C4-2B (cell line): Measurements from ENCODE around the gene RBMS1.

ENCODE experiments used
- ZFX ChIP-seq: fragments of 450-650 bp; IDR thresholded peaks from 2 replicates; pipeline ENCODE4 v1.6.1; 2017
- TF ChIP-seq, protein P1 (sequence below): fragments of 450-650 bp; conservative IDR thresholded peaks from 2 replicates; pipeline ENCODE4 v1.5.1; 2017; ENCODE audit warnings: mild to moderate bottlenecking

DNA sequence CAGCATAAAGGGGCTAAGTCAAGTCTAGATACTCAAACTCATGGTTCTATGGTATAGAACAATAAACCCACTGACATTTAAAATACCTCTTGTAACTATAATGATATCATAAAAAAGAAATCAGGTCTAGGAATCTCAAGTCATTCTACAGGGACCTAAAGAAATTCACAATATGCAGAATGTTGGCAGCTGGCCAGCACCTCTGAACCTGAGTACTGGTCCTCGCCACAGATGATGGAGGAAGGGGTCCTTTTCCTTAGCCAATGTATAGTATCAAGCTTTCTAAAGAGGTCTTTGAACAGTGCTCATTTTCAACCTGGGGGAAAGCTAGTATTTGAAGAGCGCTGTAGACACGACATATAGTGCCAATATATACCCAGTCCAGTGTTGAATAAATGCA is 185.1 kb downstream of the RBMS1 start:
- TF ChIP-seq, protein P1, sequence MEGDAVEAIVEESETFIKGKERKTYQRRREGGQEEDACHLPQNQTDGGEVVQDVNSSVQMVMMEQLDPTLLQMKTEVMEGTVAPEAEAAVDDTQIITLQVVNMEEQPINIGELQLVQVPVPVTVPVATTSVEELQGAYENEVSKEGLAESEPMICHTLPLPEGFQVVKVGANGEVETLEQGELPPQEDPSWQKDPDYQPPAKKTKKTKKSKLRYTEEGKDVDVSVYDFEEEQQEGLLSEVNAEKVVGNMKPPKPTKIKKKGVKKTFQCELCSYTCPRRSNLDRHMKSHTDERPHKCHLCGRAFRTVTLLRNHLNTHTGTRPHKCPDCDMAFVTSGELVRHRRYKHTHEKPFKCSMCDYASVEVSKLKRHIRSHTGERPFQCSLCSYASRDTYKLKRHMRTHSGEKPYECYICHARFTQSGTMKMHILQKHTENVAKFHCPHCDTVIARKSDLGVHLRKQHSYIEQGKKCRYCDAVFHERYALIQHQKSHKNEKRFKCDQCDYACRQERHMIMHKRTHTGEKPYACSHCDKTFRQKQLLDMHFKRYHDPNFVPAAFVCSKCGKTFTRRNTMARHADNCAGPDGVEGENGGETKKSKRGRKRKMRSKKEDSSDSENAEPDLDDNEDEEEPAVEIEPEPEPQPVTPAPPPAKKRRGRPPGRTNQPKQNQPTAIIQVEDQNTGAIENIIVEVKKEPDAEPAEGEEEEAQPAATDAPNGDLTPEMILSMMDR: no peak
- no peak for TF ChIP-seq ZFX
